Neuronal stem cell (in vitro differentiated cells): ENCODE measurements around the gene AATF.
A peak's percentile ranks its signal among the peaks of the same experiment; 100 is the strongest.

Source experiments
- DNase-seq: peaks from one replicate; pipeline ENCODE4 v3.0.0-alpha.2; 2013; ENCODE audit warnings: low spot score
- H2AFZ ChIP-seq: one replicate; pipeline ENCODE4 v1.6.1; 2013; ENCODE audit warnings: mild to moderate bottlenecking, low read length, inconsistent platforms
- H2AK5ac ChIP-seq: 2 replicates; pipeline ENCODE4 v1.6.1; 2013; ENCODE audit warnings: low read depth, mild to moderate bottlenecking, inconsistent platforms, low read length, moderate library complexity, mixed read lengths
- H2BK120ac ChIP-seq: 2 replicates; pipeline ENCODE4 v1.6.1; 2013; ENCODE audit warnings: low read depth, mild to moderate bottlenecking, inconsistent platforms, low read length, moderate library complexity, mixed read lengths
- H2BK12ac ChIP-seq: one replicate; pipeline ENCODE4 v1.6.1; 2013; ENCODE audit warnings: low read length, inconsistent platforms
- H2BK15ac ChIP-seq: 2 replicates; pipeline ENCODE4 v1.6.1; 2013; ENCODE audit warnings: mild to moderate bottlenecking, low read length, inconsistent platforms, mixed read lengths
- H2BK5ac ChIP-seq: one replicate; pipeline ENCODE4 v1.6.1; 2013; ENCODE audit warnings: inconsistent platforms, mild to moderate bottlenecking, low read length, moderate library complexity
- H3K14ac ChIP-seq: one replicate; pipeline ENCODE4 v1.6.1; 2013; ENCODE audit warnings: low read length, inconsistent platforms
- H3K18ac ChIP-seq: 2 replicates; pipeline ENCODE4 v1.6.1; 2013; ENCODE audit warnings: low read length, inconsistent platforms
- H3K23ac ChIP-seq: 2 replicates; pipeline ENCODE4 v1.6.1; 2013; ENCODE audit warnings: low read depth, mild to moderate bottlenecking, mixed read lengths, low read length, inconsistent platforms; ENCODE audit not compliant: poor library complexity
- H3K27ac ChIP-seq: replicated peaks from 3 replicates; pipeline ENCODE4 v1.5.1; 2013; ENCODE audit warnings: low read length, inconsistent platforms
- H3K27me3 ChIP-seq, 3 experiments: 2 replicates each; pipeline ENCODE4 v1.6.1; 2013; ENCODE audit warnings: low read length in 3 of 3, mild to moderate bottlenecking in 2 of 3, inconsistent platforms in 1 of 3, low read depth in 1 of 3, mixed read lengths in 1 of 3, moderate library complexity in 1 of 3; ENCODE audit not compliant: control insufficient read depth in 3 of 3, insufficient read depth in 3 of 3
- H3K36me3 ChIP-seq, 2 donors: replicated peaks in 1 of 2; 2 replicates each; pipeline ENCODE4 v1.6.1; 2013; ENCODE audit warnings: low read length in 2 of 2; ENCODE audit not compliant: control insufficient read depth in 2 of 2, insufficient read depth in 2 of 2
- H3K4ac ChIP-seq: 2 replicates; pipeline ENCODE4 v1.6.1; 2013; ENCODE audit warnings: inconsistent platforms, mild to moderate bottlenecking, low read length, moderate library complexity
- H3K4me1 ChIP-seq, 2 donors: 1 replicate in 1 of 2; 2 replicates in 1 of 2; pipeline ENCODE4 v1.6.1; 2013; ENCODE audit warnings: low read length in 2 of 2, low read depth in 1 of 2; ENCODE audit not compliant: control insufficient read depth in 2 of 2, insufficient read depth in 1 of 2
- H3K4me2 ChIP-seq: one replicate; pipeline ENCODE4 v1.6.1; 2013; ENCODE audit warnings: mild to moderate bottlenecking, low read length, inconsistent platforms; ENCODE audit not compliant: insufficient read depth, poor library complexity, severe bottlenecking
- H3K4me3 ChIP-seq, 2 donors: 2 replicates each; pipeline ENCODE4 v1.5.1; 2013; ENCODE audit warnings: low read length in 2 of 2, mild to moderate bottlenecking in 2 of 2, inconsistent platforms in 1 of 2, moderate library complexity in 1 of 2
- H3K79me1 ChIP-seq: one replicate; pipeline ENCODE4 v1.6.1; 2013; ENCODE audit warnings: low read depth, mild to moderate bottlenecking, inconsistent platforms, low read length, moderate library complexity
- H3K9ac ChIP-seq: one replicate; pipeline ENCODE4 v1.6.1; 2013; ENCODE audit warnings: mild to moderate bottlenecking, low read depth, low read length, inconsistent platforms; ENCODE audit not compliant: poor library complexity
- H3K9me3 ChIP-seq, 2 donors: replicated peaks in 1 of 2; 2 replicates each; pipeline versions ENCODE3 to v1.6.1; 2013; ENCODE audit warnings: low read length in 2 of 2, mild to moderate bottlenecking in 2 of 2, inconsistent platforms in 1 of 2, low read depth in 1 of 2, mixed read lengths in 1 of 2, moderate library complexity in 1 of 2; ENCODE audit not compliant: control insufficient read depth in 2 of 2, insufficient read depth in 1 of 2
- H4K8ac ChIP-seq: one replicate; pipeline ENCODE4 v1.6.1; 2013; ENCODE audit warnings: low read depth, mild to moderate bottlenecking, inconsistent platforms, low read length, moderate library complexity
- H4K91ac ChIP-seq: one replicate; pipeline ENCODE4 v1.6.1; 2013; ENCODE audit warnings: low read length, low read depth, mild to moderate bottlenecking, inconsistent platforms; ENCODE audit not compliant: poor library complexity
- WGBS, 2 donors: extraction: QIAGEN DNeasy Blood & Tissue Kit; methylation state at CpG; one replicate each; pipeline ENCODE4 v1.1.7; 2013; ENCODE audit warnings: missing lambda C conversion rate in 2 of 2, mixed read lengths in 1 of 2; ENCODE audit not compliant: insufficient read length in 2 of 2, insufficient replicate concordance in 1 of 2; ENCODE audit errors: extremely low coverage in 2 of 2; 5-methylcytosine and 5-hydroxymethylcytosine counted together

Gene AATF

GRCh38 chr17:37086948-37087347 lies 138.2 kb downstream of the AATF start:
- H2AK5ac ChIP-seq: no peak overlapping the region
- H3K4me2 ChIP-seq: no peak overlapping the region
- H2BK15ac ChIP-seq: no peak overlapping the region
- no peak overlapping the region for H4K91ac ChIP-seq
- H3K4ac ChIP-seq: no peak overlapping the region
- WGBS, 2 donors: no CpG with 5 or more reads among the region's 3 CpGs
- H4K8ac ChIP-seq: no peak overlapping the region
- H2BK5ac ChIP-seq: no peak overlapping the region
- H3K36me3 ChIP-seq: peaks cover 33 to 76% of the 10 kb centered on the region in 2 donors
- H3K14ac ChIP-seq: no peak overlapping the region
- H3K4me1 ChIP-seq: peaks cover 7 to 18% of the 10 kb centered on the region in 2 donors
- no peaks in the 10 kb centered on the region for H3K79me1 ChIP-seq
- H3K27me3 ChIP-seq: no peaks in the 10 kb centered on the region
- H3K18ac ChIP-seq: no peak overlapping the region
- no peak overlapping the region for H2AFZ ChIP-seq
- no peak overlapping the region for H3K4me3 ChIP-seq
- H3K27ac ChIP-seq: no peak overlapping the region
- peak overlapping the region; percentile 6 for H3K23ac ChIP-seq
- H3K9ac ChIP-seq: no peak overlapping the region
- no peak overlapping the region for H2BK120ac ChIP-seq
- no peak for DNase-seq
- H2BK12ac ChIP-seq: no peak overlapping the region
- no peaks in the 10 kb centered on the region for H3K9me3 ChIP-seq

DNA sequence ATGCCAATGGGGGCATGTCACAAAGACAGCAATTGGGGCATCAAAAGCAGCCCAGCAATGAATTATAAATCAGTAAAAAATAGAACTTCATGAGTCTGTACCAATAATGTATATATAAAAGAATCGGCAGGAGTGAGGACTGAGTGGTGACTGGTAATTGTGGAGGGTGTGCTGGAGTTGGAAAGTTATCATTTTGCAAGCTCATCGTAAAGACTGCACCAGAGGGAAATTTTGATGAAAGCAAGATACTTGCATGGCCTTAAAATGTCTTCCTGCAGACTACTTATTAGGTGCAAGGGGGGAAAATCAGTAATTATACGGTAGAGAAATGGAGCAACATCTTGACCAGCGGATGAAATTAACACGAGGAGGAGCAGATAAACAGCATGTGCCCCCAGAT lies 138.9 kb downstream of the AATF start:
- H3K27ac ChIP-seq: no peak overlapping the region
- no CpG with 5 or more reads among the region's 5 CpGs for WGBS, 2 donors
- H2BK12ac ChIP-seq: no peak overlapping the region
- no peak overlapping the region for H3K14ac ChIP-seq
- no peak overlapping the region for H3K4ac ChIP-seq
- H3K18ac ChIP-seq: no peak overlapping the region
- no peaks in the 10 kb centered on the region for H3K9me3 ChIP-seq
- H2AK5ac ChIP-seq: no peak overlapping the region
- no peak overlapping the region for H3K4me2 ChIP-seq
- H2AFZ ChIP-seq: no peak overlapping the region
- no peak overlapping the region for H3K23ac ChIP-seq
- H2BK15ac ChIP-seq: no peak overlapping the region
- H2BK120ac ChIP-seq: no peak overlapping the region
- no peak overlapping the region for H3K9ac ChIP-seq
- H3K4me1 ChIP-seq: peaks cover 3 to 18% of the 10 kb centered on the region in 2 donors
- no peak for DNase-seq
- no peak overlapping the region for H4K8ac ChIP-seq
- no peak overlapping the region for H3K4me3 ChIP-seq
- no peak overlapping the region for H2BK5ac ChIP-seq
- H3K79me1 ChIP-seq: no peaks in the 10 kb centered on the region
- peaks cover 33 to 83% of the 10 kb centered on the region in 2 donors for H3K36me3 ChIP-seq
- H4K91ac ChIP-seq: no peak overlapping the region
- H3K27me3 ChIP-seq: no peaks in the 10 kb centered on the region

DNA sequence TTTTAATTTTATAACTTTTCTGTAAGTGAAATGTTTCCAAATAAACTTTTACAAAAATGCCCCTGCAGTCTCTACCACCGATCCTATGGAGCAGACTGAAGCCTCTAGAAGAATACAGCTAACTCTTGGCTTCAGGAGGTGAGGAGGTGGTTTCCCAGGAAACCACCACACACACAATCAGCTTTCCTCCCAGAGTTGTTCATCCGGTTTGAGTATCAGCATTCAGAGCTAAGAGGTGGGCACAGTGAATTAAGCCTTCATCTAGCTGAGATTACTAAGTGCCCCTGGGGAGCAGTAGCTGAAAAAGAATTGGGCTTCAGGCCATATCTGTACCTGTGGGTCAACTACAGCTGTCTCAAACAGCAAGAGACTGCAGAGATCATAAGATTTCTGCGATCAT lies 139.7 kb downstream of the AATF start:
- H3K9ac ChIP-seq: no peak overlapping the region
- no peak overlapping the region for H3K18ac ChIP-seq
- H4K91ac ChIP-seq: no peak overlapping the region
- no peak overlapping the region for H3K14ac ChIP-seq
- no peak overlapping the region for H3K4ac ChIP-seq
- H3K4me2 ChIP-seq: no peak overlapping the region
- H3K27me3 ChIP-seq: no peaks in the 10 kb centered on the region
- no peaks in the 10 kb centered on the region for H3K79me1 ChIP-seq
- no peaks in the 10 kb centered on the region for H3K9me3 ChIP-seq
- no peak overlapping the region for H3K4me3 ChIP-seq
- no peak overlapping the region for H2BK5ac ChIP-seq
- H3K36me3 ChIP-seq: peaks cover 33 to 91% of the 10 kb centered on the region in 2 donors
- no peak overlapping the region for H2BK15ac ChIP-seq
- H4K8ac ChIP-seq: no peak overlapping the region
- no peak overlapping the region for H2AK5ac ChIP-seq
- H3K23ac ChIP-seq: no peak overlapping the region
- no peak overlapping the region for H2BK12ac ChIP-seq
- WGBS, 2 donors: no CpG with 5 or more reads among the region's 3 CpGs
- peaks cover 0 to 18% of the 10 kb centered on the region in 2 donors for H3K4me1 ChIP-seq
- H2BK120ac ChIP-seq: no peak overlapping the region
- H3K27ac ChIP-seq: no peak overlapping the region
- H2AFZ ChIP-seq: no peak overlapping the region
- DNase-seq: no peak

DNA sequence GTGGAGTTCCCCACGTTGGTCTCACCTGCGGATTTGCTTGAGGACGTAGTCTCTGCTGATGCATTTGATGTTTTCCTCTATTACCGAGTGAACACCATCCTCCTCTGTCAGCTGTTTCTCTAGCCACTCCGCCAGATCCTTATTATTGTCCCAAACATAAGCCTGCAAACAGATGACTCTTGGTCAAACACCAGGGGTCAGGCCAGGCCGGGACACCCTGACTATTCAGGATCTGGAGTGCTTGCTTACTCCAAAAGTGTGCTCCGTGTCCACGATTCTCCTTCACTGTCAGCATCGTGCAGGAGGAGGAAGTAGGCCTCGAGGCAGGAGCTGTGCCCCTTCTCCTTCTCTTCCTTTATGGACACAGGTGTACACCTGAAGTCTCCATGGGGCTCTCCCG lies 140.2 kb downstream of the AATF start:
- no peak overlapping the region for H3K18ac ChIP-seq
- no peak overlapping the region for H3K9ac ChIP-seq
- no peak overlapping the region for H2BK12ac ChIP-seq
- no peak overlapping the region for H3K4ac ChIP-seq
- no peak overlapping the region for H2AFZ ChIP-seq
- no peak overlapping the region for H3K14ac ChIP-seq
- H3K4me2 ChIP-seq: no peak overlapping the region
- no peak overlapping the region for H2BK5ac ChIP-seq
- no peak overlapping the region for H3K4me3 ChIP-seq
- H3K79me1 ChIP-seq: no peaks in the 10 kb centered on the region
- no CpG with 5 or more reads among the region's 11 CpGs for WGBS, 2 donors
- H3K4me1 ChIP-seq: peaks cover 0 to 18% of the 10 kb centered on the region in 2 donors
- no peaks in the 10 kb centered on the region for H3K9me3 ChIP-seq
- no peak overlapping the region for H4K8ac ChIP-seq
- no peak overlapping the region for H4K91ac ChIP-seq
- H3K27ac ChIP-seq: no peak overlapping the region
- H3K36me3 ChIP-seq: peaks cover 33 to 95% of the 10 kb centered on the region in 2 donors
- no peak overlapping the region for H2BK120ac ChIP-seq
- no peak overlapping the region for H2AK5ac ChIP-seq
- H2BK15ac ChIP-seq: no peak overlapping the region
- H3K23ac ChIP-seq: no peak overlapping the region
- no peak for DNase-seq
- H3K27me3 ChIP-seq: no peaks in the 10 kb centered on the region
